Measurements from ENCODE around the gene CD14.

DNA sequence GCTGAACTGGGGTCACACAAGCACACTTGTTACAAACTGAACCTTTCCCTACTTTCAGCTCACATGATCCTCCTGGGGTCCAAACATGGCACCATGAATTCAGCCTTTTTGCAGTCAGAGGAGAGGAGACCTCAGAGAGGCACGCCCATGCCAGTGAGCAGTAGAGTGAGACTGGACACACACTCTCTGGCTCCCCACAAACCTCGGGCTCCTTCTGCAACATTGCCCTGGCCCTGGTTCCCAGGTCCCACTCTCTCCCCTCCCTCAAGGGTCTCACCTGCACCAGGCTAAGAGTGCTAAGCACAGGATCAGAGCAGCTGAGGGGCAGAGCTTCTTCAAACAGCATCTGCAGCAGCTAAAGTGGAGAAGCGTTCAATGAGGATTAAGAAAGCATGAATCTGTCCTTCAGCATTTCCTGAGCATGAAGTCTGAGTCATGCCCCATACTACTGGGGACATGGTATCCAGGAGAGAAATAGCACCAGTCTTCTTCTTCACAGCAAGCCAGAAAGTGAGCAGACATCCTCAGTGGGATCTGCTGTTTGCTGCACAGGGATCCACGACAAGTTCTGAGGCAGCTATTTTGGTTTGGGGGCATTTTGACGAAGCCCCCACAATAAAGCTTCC lies 41.1 kb downstream of the CD14 start:
- TF ChIP-seq, protein P1, sequence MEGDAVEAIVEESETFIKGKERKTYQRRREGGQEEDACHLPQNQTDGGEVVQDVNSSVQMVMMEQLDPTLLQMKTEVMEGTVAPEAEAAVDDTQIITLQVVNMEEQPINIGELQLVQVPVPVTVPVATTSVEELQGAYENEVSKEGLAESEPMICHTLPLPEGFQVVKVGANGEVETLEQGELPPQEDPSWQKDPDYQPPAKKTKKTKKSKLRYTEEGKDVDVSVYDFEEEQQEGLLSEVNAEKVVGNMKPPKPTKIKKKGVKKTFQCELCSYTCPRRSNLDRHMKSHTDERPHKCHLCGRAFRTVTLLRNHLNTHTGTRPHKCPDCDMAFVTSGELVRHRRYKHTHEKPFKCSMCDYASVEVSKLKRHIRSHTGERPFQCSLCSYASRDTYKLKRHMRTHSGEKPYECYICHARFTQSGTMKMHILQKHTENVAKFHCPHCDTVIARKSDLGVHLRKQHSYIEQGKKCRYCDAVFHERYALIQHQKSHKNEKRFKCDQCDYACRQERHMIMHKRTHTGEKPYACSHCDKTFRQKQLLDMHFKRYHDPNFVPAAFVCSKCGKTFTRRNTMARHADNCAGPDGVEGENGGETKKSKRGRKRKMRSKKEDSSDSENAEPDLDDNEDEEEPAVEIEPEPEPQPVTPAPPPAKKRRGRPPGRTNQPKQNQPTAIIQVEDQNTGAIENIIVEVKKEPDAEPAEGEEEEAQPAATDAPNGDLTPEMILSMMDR (IDR thresholded peaks at IDR 0.05; ENCODE audit: insufficient read depth, low read length, poor library complexity, severe bottlenecking) = no peak
- no peak for TF ChIP-seq EZH2phosphoT487 (conservative IDR thresholded peaks at IDR 0.05; ENCODE audit: low read length)
